ENCODE results near the gene AADACL2. TPM values are rescaled to one million over a fixed set of nuclear protein-coding genes. Genes with fewer than 3 reads are reported as not detected.

The AADACL2 gene
- total and polyA plus RNA-seq, 2 experiments from 2014 or later = not detected

DNA sequence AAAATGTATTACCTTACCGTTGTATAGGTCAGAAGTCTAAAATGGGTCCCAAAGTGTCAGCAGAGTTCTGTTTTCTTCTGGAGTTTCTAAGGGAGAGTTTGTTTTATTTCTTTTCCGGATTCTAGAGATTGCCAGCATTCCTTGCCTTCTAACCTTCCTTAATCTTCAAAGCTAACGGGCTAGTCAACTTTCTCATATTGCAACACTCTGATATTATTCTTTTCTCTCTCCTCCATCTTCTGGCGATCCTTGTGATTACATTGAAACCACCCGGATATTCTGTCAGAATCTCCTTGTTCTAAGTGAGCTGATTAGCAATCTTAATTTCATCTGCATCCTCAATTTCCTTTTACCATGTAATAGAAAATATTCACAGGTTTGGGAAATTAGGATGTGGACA is 36.2 kb upstream of the AADACL2 start (continued):
- TF ChIP-seq REST (IDR thresholded peaks at IDR 0.05; ENCODE audit: unreplicated experiment) (no peak), EZH2 (IDR thresholded peaks at IDR 0.05; ENCODE audit: low read depth, unreplicated experiment) (no peak)
- TF ChIP-seq, protein P1, sequence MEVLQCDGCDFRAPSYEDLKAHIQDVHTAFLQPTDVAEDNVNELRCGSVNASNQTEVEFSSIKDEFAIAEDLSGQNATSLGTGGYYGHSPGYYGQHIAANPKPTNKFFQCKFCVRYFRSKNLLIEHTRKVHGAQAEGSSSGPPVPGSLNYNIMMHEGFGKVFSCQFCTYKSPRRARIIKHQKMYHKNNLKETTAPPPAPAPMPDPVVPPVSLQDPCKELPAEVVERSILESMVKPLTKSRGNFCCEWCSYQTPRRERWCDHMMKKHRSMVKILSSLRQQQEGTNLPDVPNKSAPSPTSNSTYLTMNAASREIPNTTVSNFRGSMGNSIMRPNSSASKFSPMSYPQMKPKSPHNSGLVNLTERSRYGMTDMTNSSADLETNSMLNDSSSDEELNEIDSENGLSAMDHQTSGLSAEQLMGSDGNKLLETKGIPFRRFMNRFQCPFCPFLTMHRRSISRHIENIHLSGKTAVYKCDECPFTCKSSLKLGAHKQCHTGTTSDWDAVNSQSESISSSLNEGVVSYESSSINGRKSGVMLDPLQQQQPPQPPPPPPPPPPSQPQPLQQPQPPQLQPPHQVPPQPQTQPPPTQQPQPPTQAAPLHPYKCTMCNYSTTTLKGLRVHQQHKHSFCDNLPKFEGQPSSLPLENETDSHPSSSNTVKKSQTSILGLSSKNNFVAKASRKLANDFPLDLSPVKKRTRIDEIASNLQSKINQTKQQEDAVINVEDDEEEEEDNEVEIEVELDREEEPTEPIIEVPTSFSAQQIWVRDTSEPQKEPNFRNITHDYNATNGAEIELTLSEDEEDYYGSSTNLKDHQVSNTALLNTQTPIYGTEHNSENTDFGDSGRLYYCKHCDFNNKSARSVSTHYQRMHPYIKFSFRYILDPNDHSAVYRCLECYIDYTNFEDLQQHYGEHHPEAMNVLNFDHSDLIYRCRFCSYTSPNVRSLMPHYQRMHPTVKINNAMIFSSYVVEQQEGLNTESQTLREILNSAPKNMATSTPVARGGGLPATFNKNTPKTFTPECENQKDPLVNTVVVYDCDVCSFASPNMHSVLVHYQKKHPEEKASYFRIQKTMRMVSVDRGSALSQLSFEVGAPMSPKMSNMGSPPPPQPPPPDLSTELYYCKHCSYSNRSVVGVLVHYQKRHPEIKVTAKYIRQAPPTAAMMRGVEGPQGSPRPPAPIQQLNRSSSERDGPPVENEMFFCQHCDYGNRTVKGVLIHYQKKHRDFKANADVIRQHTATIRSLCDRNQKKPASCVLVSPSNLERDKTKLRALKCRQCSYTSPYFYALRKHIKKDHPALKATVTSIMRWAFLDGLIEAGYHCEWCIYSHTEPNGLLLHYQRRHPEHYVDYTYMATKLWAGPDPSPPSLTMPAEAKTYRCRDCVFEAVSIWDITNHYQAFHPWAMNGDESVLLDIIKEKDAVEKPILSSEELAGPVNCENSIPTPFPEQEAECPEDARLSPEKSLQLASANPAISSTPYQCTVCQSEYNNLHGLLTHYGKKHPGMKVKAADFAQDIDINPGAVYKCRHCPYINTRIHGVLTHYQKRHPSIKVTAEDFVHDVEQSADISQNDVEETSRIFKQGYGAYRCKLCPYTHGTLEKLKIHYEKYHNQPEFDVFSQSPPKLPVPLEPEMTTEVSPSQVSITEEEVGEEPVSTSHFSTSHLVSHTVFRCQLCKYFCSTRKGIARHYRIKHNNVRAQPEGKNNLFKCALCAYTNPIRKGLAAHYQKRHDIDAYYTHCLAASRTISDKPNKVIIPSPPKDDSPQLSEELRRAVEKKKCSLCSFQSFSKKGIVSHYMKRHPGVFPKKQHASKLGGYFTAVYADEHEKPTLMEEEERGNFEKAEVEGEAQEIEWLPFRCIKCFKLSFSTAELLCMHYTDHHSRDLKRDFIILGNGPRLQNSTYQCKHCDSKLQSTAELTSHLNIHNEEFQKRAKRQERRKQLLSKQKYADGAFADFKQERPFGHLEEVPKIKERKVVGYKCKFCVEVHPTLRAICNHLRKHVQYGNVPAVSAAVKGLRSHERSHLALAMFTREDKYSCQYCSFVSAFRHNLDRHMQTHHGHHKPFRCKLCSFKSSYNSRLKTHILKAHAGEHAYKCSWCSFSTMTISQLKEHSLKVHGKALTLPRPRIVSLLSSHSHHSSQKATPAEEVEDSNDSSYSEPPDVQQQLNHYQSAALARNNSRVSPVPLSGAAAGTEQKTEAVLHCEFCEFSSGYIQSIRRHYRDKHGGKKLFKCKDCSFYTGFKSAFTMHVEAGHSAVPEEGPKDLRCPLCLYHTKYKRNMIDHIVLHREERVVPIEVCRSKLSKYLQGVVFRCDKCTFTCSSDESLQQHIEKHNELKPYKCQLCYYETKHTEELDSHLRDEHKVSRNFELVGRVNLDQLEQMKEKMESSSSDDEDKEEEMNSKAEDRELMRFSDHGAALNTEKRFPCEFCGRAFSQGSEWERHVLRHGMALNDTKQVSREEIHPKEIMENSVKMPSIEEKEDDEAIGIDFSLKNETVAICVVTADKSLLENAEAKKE (CRISPR knock-in tag; IDR thresholded peaks at IDR 0.05) = no peak

- Mint-ChIP-seq H3K9me3 (peaks cover 7% of the 10 kb centered on the region), H3K36me3 (ENCODE audit: low read depth) (no peaks in the 10 kb centered on the region; the same call in 2 of the 3 replicates), H3K4me1 (peaks cover 11% of the 10 kb centered on the region), H3K27me3 (ENCODE audit: insufficient read depth, low read depth, poor library complexity) (peaks cover 2% of the 10 kb centered on the region), H3K4me3 (no peak overlapping the region), H3K27ac (no peak overlapping the region)
- Histone ChIP-seq H3K4me1 (ENCODE audit: insufficient read depth) (peaks cover 13% of the 10 kb centered on the region), H3F3A (replicated peaks; ENCODE audit: low read depth) (no peaks in the 10 kb centered on the region), H4K20me1 (replicated peaks; ENCODE audit: insufficient read depth) (no peaks in the 10 kb centered on the region), H3K4me3 (no peak overlapping the region), H2AFZ (no peak overlapping the region), H3K79me2 (replicated peaks; ENCODE audit: insufficient read depth) (no peaks in the 10 kb centered on the region), H3K9me2 (ENCODE audit: insufficient read depth) (0 out of 2 replicates have a peak, but pooled peaks cover 5% of the 10 kb centered on the region), H3K4me2 (no peak overlapping the region), H3K36me3 (ENCODE audit: insufficient read depth) (no peaks in the 10 kb centered on the region), H3K27ac (ENCODE audit: low read depth) (no peak overlapping the region), H3K27me3 (ENCODE audit: insufficient read depth) (no peaks in the 10 kb centered on the region)
- DNase-seq (ENCODE audit: low spot score) = no peak
- ATAC-seq = no peak
- no peak for TF ChIP-seq POLR2AphosphoS5 (IDR thresholded peaks at IDR 0.05; ENCODE audit: low read depth)
- TF ChIP-seq, protein P1 (CRISPR knock-in tag; IDR thresholded peaks at IDR 0.05) = no peak
- TF ChIP-seq EZH2 (IDR thresholded peaks at IDR 0.05; ENCODE audit: low read depth, unreplicated experiment) = no peak
- TF ChIP-seq ZNF114 (CRISPR knock-in tag; IDR thresholded peaks at IDR 0.05) = no peak
Measured at GRCh38 chr3:151707216-151707615, 26.5 kb upstream of the AADACL2 start.
